ENCODE measurements around the gene PPFIBP2.

The PPFIBP2 gene

GRCh38 chr11:7524462-7525235, 10.8 kb downstream of the PPFIBP2 start:
- H3K4me3 ChIP-seq (ENCODE audit: low read length) = no peak overlapping the region
- no peak for TF ChIP-seq CTCF (conservative IDR thresholded peaks at IDR 0.05; ENCODE audit: low read depth, low read length)
- no peak for DNase-seq (ENCODE audit: low read depth)

DNA sequence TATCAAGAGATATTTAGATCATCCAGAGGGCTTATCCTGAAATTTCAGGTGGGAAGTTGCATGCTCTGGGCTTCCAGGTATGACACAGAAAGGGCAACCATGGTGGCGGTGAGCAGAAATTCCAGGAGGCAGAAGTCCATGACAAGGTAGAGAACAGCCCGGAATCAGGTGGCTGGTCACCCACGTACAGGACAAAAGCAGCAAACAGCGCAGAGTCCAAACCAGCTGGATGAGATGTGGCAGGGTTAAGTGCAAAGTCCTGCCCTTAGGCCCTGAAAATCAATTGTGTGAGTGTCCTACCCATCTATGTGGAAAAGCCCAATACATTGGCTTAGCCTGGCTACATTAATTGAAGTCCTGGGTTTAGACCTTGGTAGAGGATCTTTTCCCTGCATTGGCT, 11.6 kb downstream of the PPFIBP2 start:
- H3K4me3 ChIP-seq (ENCODE audit: low read length) = no peak overlapping the region
- DNase-seq (ENCODE audit: low read depth) = no peak
- no peak for TF ChIP-seq CTCF (conservative IDR thresholded peaks at IDR 0.05; ENCODE audit: low read depth, low read length)

- no peak for TF ChIP-seq CTCF (conservative IDR thresholded peaks at IDR 0.05; ENCODE audit: low read depth, low read length)
- DNase-seq (ENCODE audit: low read depth) = no peak
- H3K4me3 ChIP-seq (ENCODE audit: low read length) = no peak overlapping the region
These were observed 13.2 kb downstream of the PPFIBP2 start for GRCh38 chr11:7527029-7527428.

DNA sequence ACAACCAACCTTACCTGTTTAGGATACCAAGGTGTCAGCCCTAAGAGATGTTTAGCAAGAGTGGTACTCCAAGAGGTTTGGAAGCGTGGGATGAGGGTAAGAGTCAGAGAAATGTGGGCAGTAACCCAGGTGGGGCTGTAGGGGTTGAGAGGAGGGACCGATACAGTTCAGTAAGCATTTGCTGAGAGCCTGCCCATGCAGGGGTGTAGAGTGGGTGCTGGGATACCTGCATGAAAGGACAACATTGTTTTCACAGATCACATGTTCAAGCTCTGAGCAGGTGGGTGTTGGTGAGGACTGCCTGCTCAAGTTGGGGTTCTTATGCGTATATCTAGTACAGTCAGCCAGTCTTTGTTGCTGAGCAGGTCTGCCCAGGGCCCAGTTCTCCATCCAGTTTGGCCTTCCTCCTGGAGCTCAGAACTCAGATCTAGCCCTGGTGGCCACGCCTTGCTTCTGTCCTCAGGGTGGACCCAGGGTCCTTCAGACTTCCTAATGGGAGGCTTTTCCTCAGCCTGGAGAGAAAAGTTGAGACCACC, 14.8 kb downstream of the PPFIBP2 start:
- TF ChIP-seq CTCF (conservative IDR thresholded peaks at IDR 0.05; ENCODE audit: low read depth, low read length) = no peak
- no peak for DNase-seq (ENCODE audit: low read depth)

GRCh38 chr11:7530013-7530640, 16.3 kb downstream of the PPFIBP2 start:
- no peak for DNase-seq (ENCODE audit: low read depth)
- no peak overlapping the region for H3K4me3 ChIP-seq (ENCODE audit: low read length)
- TF ChIP-seq CTCF (conservative IDR thresholded peaks at IDR 0.05; ENCODE audit: low read depth, low read length) = no peak

More for the DNA sequence above, 14.8 kb downstream of the PPFIBP2 start:
- no peak overlapping the region for H3K4me3 ChIP-seq (ENCODE audit: low read length)

GRCh38 chr11:7531011-7531410, 17.2 kb downstream of the PPFIBP2 start:
- no peak for DNase-seq (ENCODE audit: low read depth)
- H3K4me3 ChIP-seq (ENCODE audit: low read length) = no peak overlapping the region
- no peak for TF ChIP-seq CTCF (conservative IDR thresholded peaks at IDR 0.05; ENCODE audit: low read depth, low read length)
